Skeletal muscle tissue (tissue), 4 donors: Measurements from ENCODE around the gene PABPN1L. TPM values are rescaled to one million over a fixed set of nuclear protein-coding genes. Genes with fewer than 3 reads are reported as not detected.
A peak's percentile ranks its signal among the peaks of the same experiment; 100 is the strongest.

Experiments used
- H3K27ac ChIP-seq: one replicate; pipeline ENCODE4 v1.7.0; 2013; ENCODE audit warnings: mild to moderate bottlenecking, low read depth, low read length, inconsistent platforms
- H3K27me3 ChIP-seq, 3 donors: one replicate each; pipeline ENCODE4 v1.7.0; 2013; ENCODE audit warnings: low read length in 3 of 3; ENCODE audit not compliant: control insufficient read depth in 3 of 3, insufficient read depth in 3 of 3
- H3K36me3 ChIP-seq, 3 donors: one replicate each; pipeline ENCODE4 v1.7.0; 2013; ENCODE audit warnings: low read length in 3 of 3; ENCODE audit not compliant: control insufficient read depth in 3 of 3, insufficient read depth in 3 of 3
- H3K4me1 ChIP-seq, 3 donors: one replicate each; pipeline ENCODE4 v1.7.0; 2013; ENCODE audit warnings: low read length in 3 of 3, mild to moderate bottlenecking in 3 of 3; ENCODE audit not compliant: control insufficient read depth in 3 of 3, insufficient read depth in 3 of 3
- H3K4me3 ChIP-seq, 3 donors: one replicate each; pipeline ENCODE4 v1.7.0; 2013; ENCODE audit warnings: low read length in 3 of 3
- H3K9ac ChIP-seq, 3 donors: one replicate each; pipeline ENCODE4 v1.7.0; 2013; ENCODE audit warnings: low read length in 3 of 3, mild to moderate bottlenecking in 3 of 3, moderate library complexity in 2 of 3, low read depth in 1 of 3
- H3K9me3 ChIP-seq, 3 donors: one replicate each; pipeline ENCODE4 v1.7.0; 2013; ENCODE audit warnings: low read length in 3 of 3; ENCODE audit not compliant: control insufficient read depth in 3 of 3
- total RNA-seq: library from RNA; depleted of rRNA; stranded (reverse); fragments of >200 nt; gene quantifications from one replicate; pipeline ENCODE4 v1.2.3, GENCODE V29; 2014
- donor health status: Osteomylitis.

Gene PABPN1L, protein sequence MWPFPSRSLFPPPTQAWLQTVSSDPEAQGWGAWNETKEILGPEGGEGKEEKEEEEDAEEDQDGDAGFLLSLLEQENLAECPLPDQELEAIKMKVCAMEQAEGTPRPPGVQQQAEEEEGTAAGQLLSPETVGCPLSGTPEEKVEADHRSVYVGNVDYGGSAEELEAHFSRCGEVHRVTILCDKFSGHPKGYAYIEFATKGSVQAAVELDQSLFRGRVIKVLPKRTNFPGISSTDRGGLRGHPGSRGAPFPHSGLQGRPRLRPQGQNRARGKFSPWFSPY
- total RNA-seq = not detected

DNA sequence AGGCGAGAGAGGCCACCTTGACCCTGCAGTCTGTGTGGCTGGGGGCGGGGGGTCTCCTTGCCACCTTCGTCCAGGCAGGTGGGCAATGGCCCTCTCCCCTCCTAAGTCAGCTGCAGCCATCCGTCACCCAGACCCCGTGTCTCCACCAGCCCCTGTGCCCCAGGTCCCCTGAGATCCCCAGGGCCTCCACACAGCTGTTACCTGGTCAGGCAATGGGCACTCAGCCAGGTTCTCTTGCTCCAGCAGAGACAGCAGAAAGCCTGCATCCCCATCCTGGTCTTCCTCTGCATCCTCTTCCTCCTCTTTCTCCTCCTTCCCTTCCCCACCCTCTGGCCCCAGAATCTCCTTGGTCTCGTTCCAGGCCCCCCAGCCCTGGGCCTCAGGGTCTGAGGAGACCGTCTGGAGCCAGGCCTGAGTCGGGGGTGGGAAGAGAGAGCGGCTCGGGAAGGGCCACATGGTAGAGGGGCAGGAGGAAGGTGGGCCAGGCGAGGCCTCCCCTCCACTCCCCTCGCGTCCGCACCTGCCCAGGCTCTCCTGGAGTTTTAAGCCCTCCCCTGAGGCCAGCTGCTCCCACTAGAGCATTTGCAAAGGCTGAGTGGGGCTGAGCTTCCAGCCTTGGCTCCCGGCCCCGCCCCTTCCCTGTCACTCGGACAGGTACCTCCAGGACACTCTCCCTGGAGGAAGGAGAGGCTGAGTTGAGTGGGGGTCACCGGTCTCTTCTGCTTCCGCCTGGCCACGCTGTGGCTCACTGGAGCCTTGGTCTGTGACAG lies at the start of gene PABPN1L:
PABPN1L (minus strand) TSS at position 510 of the 770 bp plus-strand sequence; CDS start at position 456, 54 bp downstream.
- Histone ChIP-seq H3K9me3 (no peaks in the 10 kb centered on the region), H3K9ac (no peak within 1 kb of the TSS), H3K27me3 (peaks cover 0 to 19% (median 6%) of the 10 kb centered on the region in 3 donors), H3K27ac (no peak within 1 kb of the TSS), H3K4me1 (peaks cover 0 to 10% (median 9%) of the 10 kb centered on the region in 3 donors), H3K36me3 (peaks cover 11 to 15% (median 11%) of the 10 kb centered on the region in 3 donors), H3K4me3 (no peak within 1 kb of the TSS)

DNA sequence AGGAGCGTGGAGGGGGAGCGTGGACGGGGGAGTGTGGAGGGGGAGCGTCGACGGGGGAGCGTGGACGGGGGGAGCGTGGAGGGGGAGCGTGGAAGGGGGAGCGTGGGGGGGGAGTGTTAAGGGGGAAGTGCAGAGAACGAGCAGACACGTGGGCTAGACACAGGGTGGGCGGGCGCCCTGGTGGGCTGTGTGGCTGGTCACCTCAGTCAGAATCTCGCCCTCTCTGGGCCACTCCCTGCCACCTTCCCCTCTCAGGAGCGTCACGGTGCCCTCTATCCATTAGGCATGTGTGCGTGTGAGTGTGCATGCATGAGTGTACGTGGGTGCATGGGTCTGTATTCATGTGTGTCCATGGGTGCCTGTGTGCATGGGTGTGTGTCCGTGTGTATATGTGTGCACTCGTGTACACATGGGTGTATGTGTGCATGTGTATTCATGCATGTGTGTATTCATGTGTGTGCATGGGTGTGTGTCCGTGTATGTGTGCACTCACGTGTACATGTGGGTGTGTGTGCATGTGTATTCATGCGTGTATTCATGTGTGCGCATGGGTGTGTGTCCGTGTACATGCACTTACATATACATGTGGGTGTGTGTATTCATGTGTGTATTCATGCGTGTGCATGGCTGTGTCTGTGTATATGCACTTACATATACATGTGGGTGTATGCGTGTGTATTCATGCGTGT lies 49.3 kb upstream of the PABPN1L start:
- Histone ChIP-seq H3K4me1 (peaks cover 4 to 20% (median 12%) of the 10 kb centered on the region in 3 donors), H3K27me3 (peaks cover 0 to 12% (median 9%) of the 10 kb centered on the region in 3 donors)

DNA sequence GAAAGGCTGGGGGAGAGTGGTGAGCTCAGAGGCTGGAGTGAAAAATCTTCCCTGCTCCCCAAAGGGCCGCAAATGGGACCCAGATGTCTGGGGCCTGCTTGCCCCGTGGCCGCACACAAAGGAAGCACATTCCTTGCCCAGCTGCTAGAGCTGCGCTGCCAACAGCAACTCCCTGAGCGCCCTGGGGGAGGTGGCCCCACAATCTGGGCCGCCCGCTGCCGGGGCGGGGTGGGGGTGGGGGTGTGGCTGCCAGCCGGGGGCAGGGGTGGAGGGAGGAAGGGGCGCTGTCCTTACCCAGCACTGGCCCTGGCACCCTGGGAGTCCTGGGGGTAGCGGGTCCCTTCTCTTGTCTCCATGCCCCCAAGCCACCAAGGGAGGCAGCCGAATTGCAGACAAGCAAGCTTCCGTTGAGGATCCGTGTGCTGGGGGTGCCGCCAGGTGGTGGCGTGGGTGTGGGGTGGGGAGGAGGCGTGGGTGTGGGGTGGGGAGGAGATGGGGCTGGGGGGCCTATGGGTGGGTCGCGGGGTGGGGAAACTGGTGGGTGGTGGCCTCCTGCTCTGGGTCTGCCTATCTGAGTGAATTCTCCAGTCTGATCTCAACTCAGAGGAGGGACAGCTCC lies 48.4 kb upstream of the PABPN1L start:
- no peaks in the 10 kb centered on the region for H3K36me3 ChIP-seq
- H3K9ac ChIP-seq = no peak overlapping the region
- peaks cover 0 to 12% (median 9%) of the 10 kb centered on the region in 3 donors for H3K27me3 ChIP-seq
- H3K4me3 ChIP-seq = no peak overlapping the region
- H3K4me1 ChIP-seq = peaks cover 0 to 19% (median 9%) of the 10 kb centered on the region in 3 donors
- no peaks in the 10 kb centered on the region for H3K9me3 ChIP-seq
- no peak overlapping the region for H3K27ac ChIP-seq

More for the DNA sequence above, 49.3 kb upstream of the PABPN1L start:
- no peaks in the 10 kb centered on the region for H3K36me3 ChIP-seq
- no peaks in the 10 kb centered on the region for H3K9me3 ChIP-seq
- H3K4me3 ChIP-seq = no peak overlapping the region
- no peak overlapping the region for H3K27ac ChIP-seq
- no peak overlapping the region for H3K9ac ChIP-seq

DNA sequence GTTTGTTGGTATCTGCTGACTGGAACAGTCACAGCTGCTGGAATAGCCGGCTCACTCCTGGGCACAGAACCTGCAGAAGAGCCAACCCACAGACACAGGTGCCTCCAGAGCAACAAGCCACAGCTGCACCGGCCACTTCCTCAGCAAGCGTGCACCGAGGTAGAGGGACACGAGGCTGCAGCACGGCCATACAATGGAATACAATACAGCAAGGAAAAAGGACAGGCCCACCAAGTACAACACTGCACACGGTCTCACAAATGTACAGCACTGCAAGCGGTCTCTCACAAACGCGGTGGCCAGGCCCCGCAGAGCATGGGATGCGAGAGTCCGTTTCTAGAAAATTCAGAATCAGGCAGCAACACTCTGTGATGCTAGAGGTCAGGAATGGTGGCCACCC lies 47.4 kb upstream of the PABPN1L start:
- Histone ChIP-seq H3K27me3 (peaks cover 0 to 12% (median 9%) of the 10 kb centered on the region in 3 donors), H3K4me3 (no peak overlapping the region), H3K9me3 (no peaks in the 10 kb centered on the region), H3K4me1 (peaks cover 0 to 22% (median 9%) of the 10 kb centered on the region in 3 donors), H3K9ac (no peak overlapping the region), H3K36me3 (no peaks in the 10 kb centered on the region), H3K27ac (no peak overlapping the region)

DNA sequence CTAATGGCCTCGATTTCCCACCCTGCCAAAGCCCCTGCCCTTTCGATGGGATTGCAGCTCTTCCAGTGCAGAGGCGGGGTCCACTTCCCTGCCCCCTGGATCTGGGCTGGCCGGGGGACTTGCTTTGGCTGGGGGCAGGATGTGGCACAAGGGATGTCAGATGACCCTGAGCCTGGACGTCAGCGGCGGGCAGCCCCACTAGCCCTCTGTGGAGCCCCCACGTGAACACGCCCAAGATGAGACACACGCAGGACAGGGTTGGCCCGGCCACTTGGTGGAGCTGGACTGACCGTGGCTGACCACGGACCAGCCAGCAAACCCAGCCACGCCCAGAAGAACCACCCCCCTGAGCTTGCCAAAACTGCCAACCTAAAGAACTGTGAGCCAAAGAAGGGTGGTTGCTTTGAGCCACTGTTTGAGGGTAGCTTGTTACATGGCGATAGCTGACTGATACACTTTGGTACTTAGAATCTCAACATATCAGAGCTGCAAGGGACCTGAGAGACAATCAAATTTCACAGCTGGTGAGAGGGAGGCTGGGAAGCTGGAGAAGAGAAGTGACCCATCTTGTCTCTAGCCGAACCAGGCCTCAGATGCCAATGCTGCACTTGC lies 46.6 kb upstream of the PABPN1L start:
- Histone ChIP-seq H3K4me1 (peaks cover 4 to 26% (median 9%) of the 10 kb centered on the region in 3 donors), H3K36me3 (no peaks in the 10 kb centered on the region), H3K9ac (no peak overlapping the region), H3K9me3 (no peaks in the 10 kb centered on the region), H3K27me3 (peaks cover 0 to 12% (median 9%) of the 10 kb centered on the region in 3 donors), H3K27ac (no peak overlapping the region), H3K4me3 (no peak overlapping the region)

DNA sequence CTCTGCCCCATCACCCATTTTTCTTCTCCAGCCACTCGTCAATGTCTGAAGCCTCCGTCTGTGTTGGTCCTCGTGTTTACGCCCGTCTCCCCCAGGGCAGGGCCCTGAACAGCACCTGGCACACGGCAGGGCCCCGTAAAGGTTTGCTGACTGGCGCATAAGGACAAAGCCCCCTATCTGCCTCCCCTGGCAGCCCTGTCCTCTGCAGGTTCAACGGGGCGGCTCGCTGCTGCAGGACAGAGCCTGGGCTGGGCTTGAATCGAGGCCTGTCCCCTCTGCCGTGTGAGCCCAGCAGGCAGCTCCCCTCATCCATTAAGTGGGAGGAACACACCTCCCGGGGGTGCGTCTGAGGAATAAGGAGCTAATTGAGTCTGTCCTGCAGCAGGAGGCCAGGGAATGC lies 46.1 kb upstream of the PABPN1L start:
- Histone ChIP-seq H3K4me3 (no peak overlapping the region), H3K4me1 (peaks cover 4 to 26% (median 14%) of the 10 kb centered on the region in 3 donors), H3K27me3 (peaks cover 0 to 12% (median 9%) of the 10 kb centered on the region in 3 donors), H3K27ac (no peak overlapping the region), H3K9ac (no peak overlapping the region), H3K9me3 (no peaks in the 10 kb centered on the region), H3K36me3 (no peaks in the 10 kb centered on the region)

DNA sequence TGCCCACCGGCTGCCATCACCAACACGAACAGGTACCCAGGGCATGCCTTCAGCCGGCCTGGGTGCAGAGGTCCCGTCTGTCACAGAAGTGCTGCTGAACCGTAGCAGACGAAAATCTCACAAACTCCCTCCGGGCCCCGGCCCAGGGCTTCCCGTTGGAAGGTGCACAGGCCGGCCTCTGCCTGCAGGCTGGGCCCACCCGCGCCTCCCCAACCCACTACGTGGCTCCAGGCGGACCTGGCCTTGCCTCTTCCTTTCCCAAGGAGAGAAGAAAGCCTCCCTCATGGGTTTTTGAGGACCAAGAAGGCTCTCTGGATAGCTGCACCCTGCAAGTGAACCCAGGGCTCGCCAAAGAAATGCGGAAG lies 45.5 kb upstream of the PABPN1L start:
- Histone ChIP-seq H3K27me3 (peaks cover 0 to 12% (median 9%) of the 10 kb centered on the region in 3 donors), H3K27ac (no peak overlapping the region), H3K4me3 (no peak overlapping the region), H3K9me3 (no peaks in the 10 kb centered on the region), H3K36me3 (no peaks in the 10 kb centered on the region), H3K9ac (no peak overlapping the region), H3K4me1 (peaks cover 4 to 26% (median 16%) of the 10 kb centered on the region in 3 donors)

DNA sequence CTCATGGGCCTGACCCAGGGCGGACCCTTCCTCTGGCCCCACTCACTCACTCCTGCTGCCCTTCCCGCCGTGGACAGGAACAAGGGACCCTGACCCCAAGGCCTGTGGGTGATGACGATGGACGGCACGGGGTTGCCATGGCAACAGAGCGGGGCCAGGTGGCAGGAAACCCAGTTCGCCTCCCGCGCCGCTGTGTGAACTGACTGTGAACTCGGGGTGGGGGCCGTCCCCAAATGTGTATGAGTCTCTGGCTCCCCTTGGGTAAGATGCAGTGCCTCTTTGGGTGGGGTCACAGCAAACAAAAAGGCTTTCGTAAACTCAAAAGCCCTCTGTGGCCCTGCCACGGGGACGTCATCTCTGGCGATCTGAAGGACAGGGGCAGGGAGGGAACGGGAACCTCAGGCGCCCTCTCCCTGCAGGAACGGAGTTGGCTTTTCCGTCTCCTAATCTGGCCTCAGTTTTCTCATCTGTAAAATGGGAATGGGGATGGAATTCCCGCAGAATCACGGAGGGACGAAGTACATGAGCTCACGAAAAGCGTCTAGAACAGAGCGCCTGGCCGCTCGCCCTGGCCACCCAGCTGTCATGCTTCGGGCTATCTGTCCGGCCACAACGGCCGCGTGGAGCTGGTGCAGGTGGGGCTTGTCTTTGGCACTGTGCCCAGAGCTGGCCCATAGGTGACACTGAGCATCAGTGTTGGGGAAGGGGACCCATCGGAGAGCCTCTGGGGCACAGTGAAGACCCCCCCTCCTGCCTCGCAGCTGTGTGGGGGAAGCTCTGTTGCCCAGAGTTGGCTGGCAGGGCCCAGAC lies 44.9 kb upstream of the PABPN1L start:
- H3K4me3 ChIP-seq = no peak overlapping the region
- no peaks in the 10 kb centered on the region for H3K36me3 ChIP-seq
- peaks cover 4 to 28% (median 16%) of the 10 kb centered on the region in 3 donors for H3K4me1 ChIP-seq
- peaks cover 0 to 12% (median 9%) of the 10 kb centered on the region in 3 donors for H3K27me3 ChIP-seq
- H3K9me3 ChIP-seq = no peaks in the 10 kb centered on the region
- H3K9ac ChIP-seq = peak overlapping the region in 1 of 3 donors; percentile 25
- H3K27ac ChIP-seq = no peak overlapping the region
